ENCODE data around the gene MYL12A. TPM values are rescaled to one million over a fixed set of nuclear protein-coding genes. Genes with fewer than 3 reads are reported as not detected.

MYL12A gene
- total RNA-seq, 1 donor from 2014 or later: 760 TPM

DNA sequence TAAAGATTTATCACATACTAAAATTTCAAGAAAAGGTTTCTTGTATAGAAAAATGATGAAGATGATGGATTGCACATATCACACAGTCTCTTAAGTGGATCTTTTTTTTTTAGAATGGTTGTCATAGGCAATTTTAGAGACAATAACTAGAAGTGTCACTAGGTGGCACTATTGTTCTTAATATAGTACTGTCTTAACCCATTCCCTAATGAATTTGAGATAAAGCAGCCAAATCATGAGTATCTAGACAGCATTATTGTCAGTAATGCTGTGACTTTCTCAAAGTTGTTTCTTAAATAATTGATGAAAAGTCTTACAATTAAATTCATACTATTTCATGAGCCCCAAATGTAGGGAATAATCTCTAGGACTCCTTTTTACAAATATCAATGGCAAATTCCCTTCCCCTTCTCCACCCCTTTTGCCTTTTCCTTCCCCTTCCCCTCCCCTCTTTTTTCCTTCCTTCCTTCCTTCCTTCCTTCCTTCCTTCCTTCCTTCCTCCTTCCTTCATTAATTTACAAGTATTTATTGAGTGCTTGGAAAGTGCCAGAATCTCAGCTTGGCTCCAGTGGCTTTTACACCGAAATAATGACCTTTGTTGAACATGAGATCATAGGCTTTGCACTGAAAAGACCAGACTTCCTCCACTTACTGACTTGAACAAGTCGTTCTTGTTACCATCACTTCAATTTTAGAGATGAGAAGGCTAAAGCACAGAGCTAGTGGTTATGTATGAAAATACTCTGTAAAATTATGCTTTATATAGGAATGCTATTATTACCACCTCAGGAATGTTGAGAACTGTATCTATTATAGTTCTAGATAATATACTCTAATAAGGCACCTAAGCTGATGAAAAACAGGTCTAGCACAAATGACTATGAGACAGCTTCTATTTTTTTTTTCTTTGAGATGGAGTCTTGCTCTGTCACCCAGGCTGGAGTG is 34.1 kb downstream of the MYL12A start:
- DNase-seq (ENCODE audit: low read depth): peak; percentile 87

DNA sequence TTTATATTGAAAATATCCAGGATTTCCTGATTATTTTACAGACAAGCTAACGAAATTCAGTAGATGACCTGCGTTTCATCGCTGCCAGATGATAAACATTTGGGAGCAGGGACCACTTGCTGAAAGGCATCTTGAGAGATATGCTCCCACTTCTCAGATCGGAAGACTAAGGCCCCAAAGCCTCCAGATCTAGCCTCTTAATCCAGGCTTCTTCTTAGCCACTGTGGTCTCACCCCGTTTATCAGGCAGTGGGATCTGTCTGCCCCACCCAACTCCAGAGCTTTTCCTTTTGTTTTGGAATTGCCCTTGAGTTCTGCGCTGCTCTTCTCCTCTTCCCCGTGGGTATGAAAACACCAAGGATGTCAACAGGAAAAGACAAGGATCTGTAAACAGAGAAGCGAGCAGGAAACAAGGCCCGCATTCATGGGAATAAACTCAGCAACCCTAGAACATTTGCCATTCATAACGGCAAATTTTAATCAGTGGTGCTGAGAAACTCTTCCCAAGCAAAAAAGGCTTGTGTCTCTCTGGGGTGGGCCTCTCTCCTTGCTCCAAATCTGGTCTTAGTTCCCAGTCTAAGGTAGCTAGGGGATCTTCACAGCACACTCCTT is 35.8 kb downstream of the MYL12A start:
- no peak for DNase-seq (ENCODE audit: low read depth)

DNA sequence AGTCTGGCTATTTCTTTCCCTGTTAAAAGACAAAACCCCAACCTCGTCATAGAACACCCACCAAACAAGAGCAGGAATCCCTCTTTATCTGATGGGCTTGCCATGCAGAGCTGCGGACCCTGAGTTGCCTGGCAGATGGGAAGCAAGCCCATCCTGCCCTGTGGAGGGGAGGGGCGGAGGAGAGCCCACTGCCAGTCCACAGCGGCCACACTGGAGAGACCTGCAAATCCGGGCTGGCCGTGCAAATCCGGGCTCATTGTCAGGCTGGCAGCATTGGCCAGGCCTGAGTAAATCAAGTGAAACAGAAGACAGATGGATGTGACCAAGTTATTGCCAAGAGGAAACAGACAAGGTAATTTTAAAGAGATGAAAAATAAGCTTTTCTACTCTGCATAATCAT is 36.3 kb downstream of the MYL12A start:
- no peak for DNase-seq (ENCODE audit: low read depth)

DNA sequence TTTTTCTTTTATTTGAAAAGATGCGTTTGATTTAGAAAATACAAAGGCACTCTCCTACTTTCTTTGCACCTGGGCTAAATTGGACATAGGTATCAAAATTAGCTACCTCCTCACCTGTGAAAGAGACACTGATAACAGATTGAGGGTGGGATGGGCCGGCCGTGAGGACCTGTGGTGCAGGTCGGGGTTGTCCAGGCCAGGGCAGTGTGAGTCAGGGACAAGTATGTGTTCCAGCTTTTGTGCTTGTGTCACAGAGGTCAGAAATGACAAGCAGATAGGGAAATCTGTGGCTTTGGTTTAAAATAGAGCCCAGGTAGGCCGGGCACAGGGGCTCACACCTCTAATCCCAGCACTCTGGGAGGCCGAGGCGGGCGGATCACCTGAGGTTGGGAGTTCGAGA is 36.9 kb downstream of the MYL12A start:
- DNase-seq (ENCODE audit: low read depth): no peak

DNA sequence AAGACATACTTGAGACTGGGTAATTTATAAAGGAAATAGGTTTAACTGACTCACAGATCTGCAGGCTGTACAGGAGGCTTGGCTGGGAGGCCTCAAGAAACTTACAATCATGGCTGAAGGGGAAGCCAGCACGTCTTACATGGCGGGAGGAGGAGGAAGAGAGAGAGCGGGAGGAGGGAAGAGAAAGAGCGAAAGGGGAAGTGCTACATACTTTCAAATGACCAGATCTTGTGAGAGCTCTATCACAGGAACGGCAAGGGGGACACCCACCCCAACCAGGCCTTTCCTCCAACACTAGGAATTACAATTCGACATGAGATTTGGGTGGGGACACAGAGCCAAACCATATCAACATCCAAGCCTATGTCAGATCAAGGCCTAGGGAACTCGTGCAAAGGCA is 38.6 kb downstream of the MYL12A start:
- no peak for DNase-seq (ENCODE audit: low read depth)

DNA sequence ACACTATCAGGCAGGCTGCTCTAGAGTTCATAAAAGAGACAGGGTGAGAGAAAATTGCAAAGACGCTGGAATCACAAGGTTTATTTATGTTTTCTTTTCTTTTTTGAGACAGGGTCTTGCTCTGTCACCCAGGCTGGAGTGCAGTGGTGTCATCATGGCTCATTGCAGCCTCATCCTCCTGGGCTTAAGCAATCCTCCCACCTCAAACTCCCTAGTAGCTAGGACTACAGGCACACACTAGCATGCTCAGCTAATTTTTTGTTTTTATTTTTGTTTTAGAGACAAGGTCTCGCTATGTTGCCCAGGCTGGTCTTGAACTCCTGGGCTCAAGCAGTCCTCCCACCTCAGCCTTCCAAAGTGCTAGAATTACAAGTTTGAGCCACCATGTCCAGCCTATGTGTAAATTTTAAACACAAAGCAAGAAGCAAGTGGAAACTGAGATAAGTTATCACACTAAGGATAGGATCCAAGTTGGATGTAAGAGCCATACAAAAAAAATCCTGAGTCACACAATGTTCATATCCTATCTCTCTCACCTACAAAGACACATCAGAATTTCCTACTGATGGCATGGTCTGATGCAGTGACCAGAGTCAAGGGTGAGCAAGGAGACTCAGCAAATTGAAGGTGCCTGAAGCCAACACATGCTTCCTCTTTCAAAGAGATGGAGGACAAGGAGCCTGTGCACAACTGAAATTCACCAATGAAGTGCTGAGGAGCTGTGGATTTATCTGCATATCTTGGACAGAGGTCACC is 45.8 kb downstream of the MYL12A start:
- no peak for DNase-seq (ENCODE audit: low read depth)

DNA sequence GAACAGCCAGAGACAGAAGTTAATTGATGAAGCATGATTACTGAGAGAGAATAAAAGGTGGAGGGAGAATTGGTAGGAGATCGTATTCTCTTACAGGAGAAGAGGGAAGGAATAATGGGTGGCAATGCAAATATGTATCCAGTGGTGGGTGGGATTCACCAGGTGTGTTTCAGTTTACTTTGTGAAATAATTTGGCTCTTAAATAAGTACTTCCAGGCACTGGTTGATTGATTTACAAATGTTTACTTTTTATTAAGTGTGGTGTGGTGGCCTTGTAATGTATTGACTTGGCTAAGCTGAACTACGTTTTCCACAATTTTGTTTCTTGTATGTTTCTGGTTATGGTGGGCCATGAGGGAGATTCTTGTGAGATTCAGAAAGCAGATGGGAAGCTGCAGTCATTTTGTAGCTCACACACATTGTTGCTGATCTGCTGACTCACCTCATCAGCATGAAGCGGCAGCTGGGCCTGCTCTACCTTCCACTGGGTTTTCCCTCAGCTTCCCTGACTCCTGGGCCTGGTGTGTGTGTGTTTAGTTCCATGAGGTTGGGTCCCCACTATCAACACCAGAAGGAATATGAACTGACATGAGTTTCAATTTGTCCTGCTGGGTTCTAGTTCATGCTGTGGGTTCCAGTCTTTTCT is 47.0 kb downstream of the MYL12A start:
- DNase-seq (ENCODE audit: low read depth): peak; percentile 69

DNA sequence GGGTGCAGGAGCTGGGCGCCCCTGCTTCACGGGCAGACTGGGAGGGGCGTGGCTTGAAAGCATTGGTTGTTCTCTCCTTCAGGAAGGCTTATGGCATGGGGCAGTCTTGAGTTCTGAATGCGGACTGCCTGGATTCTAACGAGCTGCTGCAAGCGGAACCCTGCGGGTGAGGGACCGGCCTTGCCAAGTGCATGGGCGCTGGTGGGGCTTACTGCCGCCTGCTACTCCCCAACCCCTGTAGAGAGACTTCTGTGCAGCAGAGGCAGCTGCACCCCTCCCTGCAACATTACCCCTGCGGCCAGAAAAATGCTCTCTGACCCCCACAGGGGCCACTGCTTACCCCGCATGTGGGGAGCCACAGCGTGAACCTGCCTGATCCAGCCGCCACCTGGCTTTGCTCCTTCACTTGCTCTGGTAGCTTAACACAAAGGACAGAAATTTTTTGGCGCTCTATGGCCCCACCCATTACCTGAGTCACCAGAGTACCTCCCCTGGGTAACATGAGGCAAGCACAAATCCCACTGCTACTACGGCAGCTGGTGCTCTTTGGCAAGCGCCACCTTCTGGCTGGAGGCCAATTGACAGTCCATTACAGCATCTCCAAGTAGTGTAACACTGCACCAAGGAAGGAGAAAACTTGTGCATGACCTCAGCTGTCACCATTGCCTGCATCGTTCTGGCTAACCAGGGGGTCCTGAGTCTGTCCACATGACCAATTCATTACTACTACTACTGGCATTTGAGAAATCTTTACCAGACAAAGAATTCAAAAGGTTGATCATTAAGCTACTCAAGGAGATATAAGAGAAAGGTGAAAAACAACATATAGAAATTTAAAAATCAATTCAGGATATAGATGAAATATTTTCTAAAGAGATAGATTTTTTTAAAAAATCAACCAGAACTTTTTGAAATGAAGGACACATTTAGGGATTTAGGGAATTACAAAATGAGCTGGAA is 49.7 kb downstream of the MYL12A start:
- DNase-seq (ENCODE audit: low read depth): peak; percentile 86

DNA sequence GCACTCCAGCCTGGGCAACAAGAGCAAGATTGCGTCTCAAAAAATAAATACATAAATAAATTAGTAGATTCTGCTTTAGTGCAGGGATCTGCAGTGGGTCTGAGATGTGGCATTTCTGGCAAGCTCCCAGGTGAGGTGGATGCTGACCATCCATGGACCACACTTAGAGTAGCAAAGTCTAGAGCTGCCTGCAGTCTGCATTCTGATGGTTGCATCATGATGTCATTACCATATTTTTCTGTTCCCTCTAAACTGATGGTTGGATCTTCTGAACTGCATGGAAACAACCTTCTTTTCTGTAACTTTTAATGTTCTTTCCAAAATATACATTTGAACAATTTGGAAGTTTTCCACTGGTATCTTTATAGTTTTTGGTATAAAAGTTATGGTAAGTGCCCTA is 57.2 kb downstream of the MYL12A start:
- no peak for DNase-seq (ENCODE audit: low read depth)

DNA sequence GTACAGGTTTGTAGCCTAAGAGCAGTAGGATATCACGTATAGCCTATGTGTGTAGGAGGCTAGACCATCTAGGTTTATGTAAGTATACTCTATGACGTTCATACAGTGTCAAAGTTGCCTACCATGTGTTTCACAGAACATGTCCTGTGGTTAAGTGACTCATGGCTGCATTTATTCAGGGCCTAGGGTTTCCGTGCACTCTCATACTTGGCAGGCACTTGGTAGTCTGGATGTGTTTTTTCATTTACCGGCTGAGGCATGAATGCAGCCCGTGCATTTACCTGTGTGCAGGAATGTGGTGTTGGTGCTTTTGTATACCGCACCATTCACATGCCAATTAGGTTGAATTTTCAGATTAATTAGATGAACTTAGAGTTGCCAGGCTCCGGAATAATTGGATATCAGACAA is 57.8 kb downstream of the MYL12A start:
- peak; percentile 88 for DNase-seq (ENCODE audit: low read depth)

Other genes with a start within 250 kb of the MYL12A start
- 22.9 and 28.7 TPM in 2 replicates for gene LPIN2, start 234.7 kb upstream of the MYL12A start, total RNA-seq
- 39.9 and 120 TPM in 2 replicates for gene MYOM1, start 27.8 kb upstream of the MYL12A start, total RNA-seq
- gene MYL12B, start 14.3 kb downstream of the MYL12A start, total RNA-seq: 284 and 330 TPM in 2 replicates
- gene TGIF1, start 202.4 kb downstream of the MYL12A start, total RNA-seq: 74.2 and 101 TPM in 2 replicates

Data from myocyte (in vitro differentiated cells).